22Rv1 (cell line): ENCODE measurements around the gene PLAC8.

Experiments
- ZFX ChIP-seq: fragments of 450-650 bp; IDR thresholded peaks from 2 replicates; pipeline ENCODE4 v1.6.1; 2017; ENCODE audit warnings: antibody characterized with exemption, borderline replicate concordance
- TF ChIP-seq, protein P1 (sequence below): fragments of 450-650 bp; IDR thresholded peaks from 2 replicates; pipeline ENCODE4 v1.5.1; 2017; ENCODE audit warnings: mild to moderate bottlenecking

DNA sequence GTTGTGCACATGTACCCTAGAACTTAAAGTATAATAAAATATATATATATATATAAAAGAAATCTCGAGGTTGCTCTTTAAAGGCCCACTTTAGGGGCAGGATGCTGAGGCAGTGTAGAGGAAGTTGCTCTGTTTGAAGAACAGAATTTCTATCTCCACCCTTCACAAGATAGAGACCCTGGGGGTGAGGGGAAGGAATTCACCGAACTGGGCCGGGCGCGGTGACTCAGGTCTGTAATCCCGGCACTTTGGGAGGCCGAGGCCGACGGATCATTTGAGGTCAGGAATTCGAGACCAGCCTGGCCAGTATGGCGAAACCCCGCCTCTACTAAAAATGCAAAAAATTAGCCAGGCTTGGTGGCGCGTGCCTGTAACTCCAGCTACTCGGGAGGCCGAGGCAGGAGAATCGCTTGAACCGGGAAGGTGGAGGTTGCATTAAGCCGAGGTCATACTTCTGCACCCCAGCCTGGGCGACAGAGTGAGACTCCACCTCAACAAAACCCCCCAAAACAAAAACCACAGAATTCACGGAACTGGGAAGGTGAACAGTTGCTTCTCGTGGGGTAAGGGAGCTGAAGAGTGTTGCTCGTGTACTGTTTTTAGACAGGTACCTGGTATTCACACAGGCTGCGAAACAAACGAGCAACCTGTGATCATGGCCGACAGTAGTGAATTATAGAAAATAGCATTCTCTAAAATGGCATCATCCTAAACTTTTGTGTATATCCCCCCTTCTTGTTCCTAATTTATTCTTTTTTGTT, 6.2 kb downstream of the PLAC8 start:
- TF ChIP-seq, protein P1, sequence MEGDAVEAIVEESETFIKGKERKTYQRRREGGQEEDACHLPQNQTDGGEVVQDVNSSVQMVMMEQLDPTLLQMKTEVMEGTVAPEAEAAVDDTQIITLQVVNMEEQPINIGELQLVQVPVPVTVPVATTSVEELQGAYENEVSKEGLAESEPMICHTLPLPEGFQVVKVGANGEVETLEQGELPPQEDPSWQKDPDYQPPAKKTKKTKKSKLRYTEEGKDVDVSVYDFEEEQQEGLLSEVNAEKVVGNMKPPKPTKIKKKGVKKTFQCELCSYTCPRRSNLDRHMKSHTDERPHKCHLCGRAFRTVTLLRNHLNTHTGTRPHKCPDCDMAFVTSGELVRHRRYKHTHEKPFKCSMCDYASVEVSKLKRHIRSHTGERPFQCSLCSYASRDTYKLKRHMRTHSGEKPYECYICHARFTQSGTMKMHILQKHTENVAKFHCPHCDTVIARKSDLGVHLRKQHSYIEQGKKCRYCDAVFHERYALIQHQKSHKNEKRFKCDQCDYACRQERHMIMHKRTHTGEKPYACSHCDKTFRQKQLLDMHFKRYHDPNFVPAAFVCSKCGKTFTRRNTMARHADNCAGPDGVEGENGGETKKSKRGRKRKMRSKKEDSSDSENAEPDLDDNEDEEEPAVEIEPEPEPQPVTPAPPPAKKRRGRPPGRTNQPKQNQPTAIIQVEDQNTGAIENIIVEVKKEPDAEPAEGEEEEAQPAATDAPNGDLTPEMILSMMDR, result no peak
- TF ChIP-seq ZFX, result no peak
